ENCODE data around the gene NEGR1.

DNA sequence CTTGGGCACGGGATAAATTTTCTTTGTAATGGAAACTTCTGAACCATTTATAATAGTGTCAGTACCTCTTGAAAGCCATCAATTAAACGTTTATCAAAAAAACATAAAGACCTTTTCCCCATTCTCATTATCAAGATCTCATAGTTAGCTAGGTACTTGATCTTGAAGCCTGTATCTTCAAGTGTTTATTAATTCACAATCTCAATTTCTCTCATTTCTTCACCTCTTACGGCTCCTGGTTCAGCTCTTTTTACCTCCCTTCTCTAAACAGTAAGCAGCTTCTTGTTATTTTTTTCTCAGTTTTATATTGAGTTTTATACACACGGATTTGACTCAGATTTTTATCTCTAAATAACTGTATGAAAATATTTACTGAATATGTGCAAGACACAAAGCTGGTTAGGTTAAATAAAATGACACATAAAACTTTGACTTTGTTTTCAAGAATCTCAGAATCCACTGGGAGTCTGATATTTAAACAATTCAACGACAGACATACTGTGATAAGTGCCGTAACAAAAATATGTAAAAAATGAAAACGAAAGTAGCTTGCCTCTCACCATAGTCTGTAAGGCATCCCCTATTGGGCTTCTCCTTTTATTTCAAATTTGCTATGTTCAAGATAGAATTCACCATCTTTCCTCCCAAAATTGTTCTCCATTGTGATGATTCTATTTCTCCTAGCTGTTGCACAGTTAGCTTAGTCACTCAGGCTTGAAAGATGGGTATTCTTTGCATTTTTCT, 789.9 kb downstream of the NEGR1 start:
- TF ChIP-seq CTCF (IDR thresholded peaks at IDR 0.05; ENCODE audit: extremely low read depth in 1 of 2, insufficient read depth in 1 of 2, low read depth in 1 of 2, low read length in 2 of 2) (no peak), POLR2A (IDR thresholded peaks at IDR 0.05; ENCODE audit: low read depth, low read length) (no peak), EZH2 (IDR thresholded peaks at IDR 0.05; ENCODE audit: borderline replicate concordance, low read depth, low read length, severe bottlenecking) (no peak), POLR2AphosphoS5 (IDR thresholded peaks at IDR 0.05; ENCODE audit: insufficient read depth, low read depth, low read length) (no peak)
